Liver (tissue), 3 donors: ENCODE results near the gene PON3.

Experiments used
- FOXA1 ChIP-seq: IDR thresholded peaks from 2 replicates; pipeline ENCODE4 v1.6.1; 2016; ENCODE audit warnings: antibody characterized with exemption
- HNF4A ChIP-seq, 2 donors: conservative IDR thresholded peaks; 2 replicates each; pipeline ENCODE4 v1.6.1; 2016; ENCODE audit warnings: antibody characterized with exemption in 2 of 2, mild to moderate bottlenecking in 2 of 2
- HNF4G ChIP-seq: IDR thresholded peaks from 2 replicates; pipeline ENCODE4 v1.6.1; 2016; ENCODE audit warnings: antibody characterized with exemption
- JUND ChIP-seq, 2 donors: IDR thresholded peaks; 2 replicates each; pipeline ENCODE4 v1.6.1; 2016; ENCODE audit warnings: antibody characterized with exemption in 2 of 2
- RAD21 ChIP-seq, 2 donors: IDR thresholded peaks; 2 replicates each; pipeline ENCODE4 v1.6.1; 2016; ENCODE audit warnings: antibody characterized with exemption in 2 of 2, mild to moderate bottlenecking in 2 of 2
- RXRA ChIP-seq, 2 donors: IDR thresholded peaks; 2 replicates each; pipeline ENCODE4 v1.6.1; 2017 to 2018; ENCODE audit warnings: antibody characterized with exemption in 2 of 2, mild to moderate bottlenecking in 1 of 2
- SP1 ChIP-seq: IDR thresholded peaks from 2 replicates; pipeline ENCODE4 v1.6.1; 2018; ENCODE audit warnings: antibody characterized with exemption, mild to moderate bottlenecking
- TAF1 ChIP-seq: conservative IDR thresholded peaks from 2 replicates; pipeline ENCODE4 v1.6.1; 2016; ENCODE audit warnings: antibody characterized with exemption, mild to moderate bottlenecking
- YY1 ChIP-seq: IDR thresholded peaks from 2 replicates; pipeline ENCODE4 v1.6.1; 2016; ENCODE audit warnings: antibody characterized with exemption, mild to moderate bottlenecking
- TF ChIP-seq, protein P1 (sequence below): fragments of 150-350 bp; IDR thresholded peaks from 2 replicates; pipeline ENCODE4 v1.5.1; 2017; ENCODE audit warnings: improper control_type of control experiment, low read depth, low read length; ENCODE audit not compliant: missing input control
- TF ChIP-seq, protein P2 (sequence below): IDR thresholded peaks from 2 replicates; pipeline ENCODE4 v1.6.1; 2016; ENCODE audit warnings: antibody characterized with exemption, mild to moderate bottlenecking
- TF ChIP-seq, protein P3 (sequence below): IDR thresholded peaks from 2 replicates; pipeline ENCODE4 v1.6.1; 2016; ENCODE audit warnings: antibody characterized with exemption
- TF ChIP-seq, protein P4 (sequence below): IDR thresholded peaks from 2 replicates; pipeline ENCODE4 v1.6.1; 2016; ENCODE audit warnings: antibody characterized with exemption
- TF ChIP-seq, protein P5 (sequence below): IDR thresholded peaks from 2 replicates; pipeline ENCODE4 v1.6.1; 2016; ENCODE audit warnings: antibody characterized with exemption
- donor health status: healthy.
- donor health status: healthy.

DNA sequence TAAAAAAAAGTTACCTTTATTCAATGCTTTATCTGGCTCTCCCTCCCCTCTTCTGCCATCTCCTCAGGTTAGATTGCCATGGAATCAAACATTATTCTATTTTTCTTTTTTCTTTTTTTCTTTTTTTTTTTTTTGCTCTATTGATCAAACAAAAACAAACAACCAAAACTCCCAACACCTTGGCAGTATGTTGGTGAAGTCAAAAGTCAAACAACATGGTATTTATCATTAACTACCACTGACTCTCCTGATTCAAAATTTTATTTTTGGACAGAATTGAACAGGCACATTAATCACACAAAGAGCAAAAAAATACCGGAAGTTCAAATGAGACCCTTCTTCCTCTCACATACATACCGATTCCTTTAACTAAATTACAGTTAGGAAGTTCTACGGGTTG is 78.2 kb downstream of the PON3 start:
- TF ChIP-seq, protein P1, sequence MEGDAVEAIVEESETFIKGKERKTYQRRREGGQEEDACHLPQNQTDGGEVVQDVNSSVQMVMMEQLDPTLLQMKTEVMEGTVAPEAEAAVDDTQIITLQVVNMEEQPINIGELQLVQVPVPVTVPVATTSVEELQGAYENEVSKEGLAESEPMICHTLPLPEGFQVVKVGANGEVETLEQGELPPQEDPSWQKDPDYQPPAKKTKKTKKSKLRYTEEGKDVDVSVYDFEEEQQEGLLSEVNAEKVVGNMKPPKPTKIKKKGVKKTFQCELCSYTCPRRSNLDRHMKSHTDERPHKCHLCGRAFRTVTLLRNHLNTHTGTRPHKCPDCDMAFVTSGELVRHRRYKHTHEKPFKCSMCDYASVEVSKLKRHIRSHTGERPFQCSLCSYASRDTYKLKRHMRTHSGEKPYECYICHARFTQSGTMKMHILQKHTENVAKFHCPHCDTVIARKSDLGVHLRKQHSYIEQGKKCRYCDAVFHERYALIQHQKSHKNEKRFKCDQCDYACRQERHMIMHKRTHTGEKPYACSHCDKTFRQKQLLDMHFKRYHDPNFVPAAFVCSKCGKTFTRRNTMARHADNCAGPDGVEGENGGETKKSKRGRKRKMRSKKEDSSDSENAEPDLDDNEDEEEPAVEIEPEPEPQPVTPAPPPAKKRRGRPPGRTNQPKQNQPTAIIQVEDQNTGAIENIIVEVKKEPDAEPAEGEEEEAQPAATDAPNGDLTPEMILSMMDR: no peak
- TF ChIP-seq RAD21 (IDR thresholded peaks at IDR 0.05): peak in 1 of 2 donors; percentile 4
- TF ChIP-seq, protein P2, sequence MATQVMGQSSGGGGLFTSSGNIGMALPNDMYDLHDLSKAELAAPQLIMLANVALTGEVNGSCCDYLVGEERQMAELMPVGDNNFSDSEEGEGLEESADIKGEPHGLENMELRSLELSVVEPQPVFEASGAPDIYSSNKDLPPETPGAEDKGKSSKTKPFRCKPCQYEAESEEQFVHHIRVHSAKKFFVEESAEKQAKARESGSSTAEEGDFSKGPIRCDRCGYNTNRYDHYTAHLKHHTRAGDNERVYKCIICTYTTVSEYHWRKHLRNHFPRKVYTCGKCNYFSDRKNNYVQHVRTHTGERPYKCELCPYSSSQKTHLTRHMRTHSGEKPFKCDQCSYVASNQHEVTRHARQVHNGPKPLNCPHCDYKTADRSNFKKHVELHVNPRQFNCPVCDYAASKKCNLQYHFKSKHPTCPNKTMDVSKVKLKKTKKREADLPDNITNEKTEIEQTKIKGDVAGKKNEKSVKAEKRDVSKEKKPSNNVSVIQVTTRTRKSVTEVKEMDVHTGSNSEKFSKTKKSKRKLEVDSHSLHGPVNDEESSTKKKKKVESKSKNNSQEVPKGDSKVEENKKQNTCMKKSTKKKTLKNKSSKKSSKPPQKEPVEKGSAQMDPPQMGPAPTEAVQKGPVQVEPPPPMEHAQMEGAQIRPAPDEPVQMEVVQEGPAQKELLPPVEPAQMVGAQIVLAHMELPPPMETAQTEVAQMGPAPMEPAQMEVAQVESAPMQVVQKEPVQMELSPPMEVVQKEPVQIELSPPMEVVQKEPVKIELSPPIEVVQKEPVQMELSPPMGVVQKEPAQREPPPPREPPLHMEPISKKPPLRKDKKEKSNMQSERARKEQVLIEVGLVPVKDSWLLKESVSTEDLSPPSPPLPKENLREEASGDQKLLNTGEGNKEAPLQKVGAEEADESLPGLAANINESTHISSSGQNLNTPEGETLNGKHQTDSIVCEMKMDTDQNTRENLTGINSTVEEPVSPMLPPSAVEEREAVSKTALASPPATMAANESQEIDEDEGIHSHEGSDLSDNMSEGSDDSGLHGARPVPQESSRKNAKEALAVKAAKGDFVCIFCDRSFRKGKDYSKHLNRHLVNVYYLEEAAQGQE: no peak
- no peak for TF ChIP-seq YY1
- TF ChIP-seq JUND (IDR thresholded peaks at IDR 0.05): no peak
- TF ChIP-seq, protein P3, sequence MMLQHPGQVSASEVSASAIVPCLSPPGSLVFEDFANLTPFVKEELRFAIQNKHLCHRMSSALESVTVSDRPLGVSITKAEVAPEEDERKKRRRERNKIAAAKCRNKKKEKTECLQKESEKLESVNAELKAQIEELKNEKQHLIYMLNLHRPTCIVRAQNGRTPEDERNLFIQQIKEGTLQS: no peak
- no peak for TF ChIP-seq TAF1
- TF ChIP-seq, protein P4, sequence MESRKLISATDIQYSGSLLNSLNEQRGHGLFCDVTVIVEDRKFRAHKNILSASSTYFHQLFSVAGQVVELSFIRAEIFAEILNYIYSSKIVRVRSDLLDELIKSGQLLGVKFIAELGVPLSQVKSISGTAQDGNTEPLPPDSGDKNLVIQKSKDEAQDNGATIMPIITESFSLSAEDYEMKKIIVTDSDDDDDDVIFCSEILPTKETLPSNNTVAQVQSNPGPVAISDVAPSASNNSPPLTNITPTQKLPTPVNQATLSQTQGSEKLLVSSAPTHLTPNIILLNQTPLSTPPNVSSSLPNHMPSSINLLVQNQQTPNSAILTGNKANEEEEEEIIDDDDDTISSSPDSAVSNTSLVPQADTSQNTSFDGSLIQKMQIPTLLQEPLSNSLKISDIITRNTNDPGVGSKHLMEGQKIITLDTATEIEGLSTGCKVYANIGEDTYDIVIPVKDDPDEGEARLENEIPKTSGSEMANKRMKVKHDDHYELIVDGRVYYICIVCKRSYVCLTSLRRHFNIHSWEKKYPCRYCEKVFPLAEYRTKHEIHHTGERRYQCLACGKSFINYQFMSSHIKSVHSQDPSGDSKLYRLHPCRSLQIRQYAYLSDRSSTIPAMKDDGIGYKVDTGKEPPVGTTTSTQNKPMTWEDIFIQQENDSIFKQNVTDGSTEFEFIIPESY: no peak
- TF ChIP-seq HNF4A (conservative IDR thresholded peaks at IDR 0.05): no peak
- TF ChIP-seq SP1: no peak
- no peak for TF ChIP-seq RXRA (IDR thresholded peaks at IDR 0.05)
- TF ChIP-seq, protein P5, sequence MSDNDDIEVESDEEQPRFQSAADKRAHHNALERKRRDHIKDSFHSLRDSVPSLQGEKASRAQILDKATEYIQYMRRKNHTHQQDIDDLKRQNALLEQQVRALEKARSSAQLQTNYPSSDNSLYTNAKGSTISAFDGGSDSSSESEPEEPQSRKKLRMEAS: no peak
- no peak for TF ChIP-seq FOXA1
- TF ChIP-seq HNF4G: no peak
